Measurements from ENCODE around the gene RETREG2. TPM values are rescaled to one million over a fixed set of nuclear protein-coding genes. Genes with fewer than 3 reads are reported as not detected.

RETREG2 gene
- polyA plus RNA-seq, 1 donor from 2014 or later: 156 TPM

DNA sequence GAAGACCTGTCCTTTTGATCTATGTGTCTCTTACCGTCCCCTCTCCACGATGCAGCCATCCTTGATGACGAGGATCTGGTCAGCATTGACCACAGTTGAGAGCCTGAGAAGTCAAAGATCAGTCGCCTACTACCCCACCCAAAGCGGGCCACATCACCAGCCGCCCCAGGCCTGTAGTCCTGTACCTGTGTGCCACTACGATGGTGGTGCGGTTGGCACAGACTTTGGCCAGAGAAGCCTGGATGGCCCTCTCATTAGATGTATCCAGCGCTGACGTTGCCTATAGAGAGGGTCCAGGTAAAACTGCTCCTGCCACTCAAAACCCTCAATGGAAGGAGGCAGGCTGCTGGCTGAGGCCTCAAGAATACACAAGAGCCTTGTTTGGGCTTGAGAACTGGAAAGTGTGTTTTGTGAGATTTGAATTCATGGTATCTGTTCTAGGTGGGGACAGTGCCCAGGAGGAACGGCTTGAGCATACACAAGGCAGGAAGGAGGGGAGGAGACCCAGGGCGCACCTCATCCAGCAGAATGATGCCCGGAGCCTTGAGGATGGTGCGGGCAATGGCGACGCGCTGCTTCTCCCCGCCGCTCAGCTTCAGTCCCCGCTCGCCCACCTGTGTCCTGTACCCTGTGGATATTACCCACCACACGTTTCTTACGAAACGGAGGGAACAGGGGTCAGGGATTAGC is 32.3 kb downstream of the RETREG2 start:
- Histone ChIP-seq H3K9ac (ENCODE audit: low read length) (no peak overlapping the region), H3K27ac (ENCODE audit: low read length) (no peak overlapping the region), H3K79me2 (replicated peaks; ENCODE audit: insufficient read depth, low read length) (no peaks in the 10 kb centered on the region), H3F3A (ENCODE audit: insufficient read depth, low read length, poor library complexity, severe bottlenecking) (no peaks in the 10 kb centered on the region), H3K27me3 (ENCODE audit: insufficient read depth, low read depth, low read length) (no peaks in the 10 kb centered on the region), H2AFZ (ENCODE audit: low read depth, low read length) (no peak overlapping the region), H3K36me3 (ENCODE audit: insufficient read depth, low read length) (no peaks in the 10 kb centered on the region), H4K20me1 (ENCODE audit: insufficient read depth) (no peaks in the 10 kb centered on the region), H3K4me3 (ENCODE audit: low read length) (no peak overlapping the region), H3K9me3 (ENCODE audit: low read length) (no peaks in the 10 kb centered on the region), H3K4me2 (ENCODE audit: low read length) (no peak overlapping the region), H3K9me2 (ENCODE audit: insufficient read depth, low read length) (no peaks in the 10 kb centered on the region)
- TF ChIP-seq, protein P1, sequence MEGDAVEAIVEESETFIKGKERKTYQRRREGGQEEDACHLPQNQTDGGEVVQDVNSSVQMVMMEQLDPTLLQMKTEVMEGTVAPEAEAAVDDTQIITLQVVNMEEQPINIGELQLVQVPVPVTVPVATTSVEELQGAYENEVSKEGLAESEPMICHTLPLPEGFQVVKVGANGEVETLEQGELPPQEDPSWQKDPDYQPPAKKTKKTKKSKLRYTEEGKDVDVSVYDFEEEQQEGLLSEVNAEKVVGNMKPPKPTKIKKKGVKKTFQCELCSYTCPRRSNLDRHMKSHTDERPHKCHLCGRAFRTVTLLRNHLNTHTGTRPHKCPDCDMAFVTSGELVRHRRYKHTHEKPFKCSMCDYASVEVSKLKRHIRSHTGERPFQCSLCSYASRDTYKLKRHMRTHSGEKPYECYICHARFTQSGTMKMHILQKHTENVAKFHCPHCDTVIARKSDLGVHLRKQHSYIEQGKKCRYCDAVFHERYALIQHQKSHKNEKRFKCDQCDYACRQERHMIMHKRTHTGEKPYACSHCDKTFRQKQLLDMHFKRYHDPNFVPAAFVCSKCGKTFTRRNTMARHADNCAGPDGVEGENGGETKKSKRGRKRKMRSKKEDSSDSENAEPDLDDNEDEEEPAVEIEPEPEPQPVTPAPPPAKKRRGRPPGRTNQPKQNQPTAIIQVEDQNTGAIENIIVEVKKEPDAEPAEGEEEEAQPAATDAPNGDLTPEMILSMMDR (IDR thresholded peaks at IDR 0.05; ENCODE audit: poor library complexity, severe bottlenecking): no peak
- TF ChIP-seq SMC3 (conservative IDR thresholded peaks at IDR 0.05; ENCODE audit: poor library complexity): no peak
- no peak for TF ChIP-seq POLR2AphosphoS5 (IDR thresholded peaks at IDR 0.05)
- no peak for TF ChIP-seq EP300 (conservative IDR thresholded peaks at IDR 0.05; ENCODE audit: poor library complexity, severe bottlenecking)
- no peak for TF ChIP-seq TAF1 (IDR thresholded peaks at IDR 0.05; ENCODE audit: low read depth)
- TF ChIP-seq RAD21 (conservative IDR thresholded peaks at IDR 0.05): no peak
- TF ChIP-seq EZH2 (IDR thresholded peaks at IDR 0.05; ENCODE audit: borderline replicate concordance, insufficient read depth, low read length, poor library complexity, severe bottlenecking): no peak
- TF ChIP-seq MXI1 (conservative IDR thresholded peaks at IDR 0.05; ENCODE audit: poor library complexity, severe bottlenecking): no peak
- TF ChIP-seq, protein P2, sequence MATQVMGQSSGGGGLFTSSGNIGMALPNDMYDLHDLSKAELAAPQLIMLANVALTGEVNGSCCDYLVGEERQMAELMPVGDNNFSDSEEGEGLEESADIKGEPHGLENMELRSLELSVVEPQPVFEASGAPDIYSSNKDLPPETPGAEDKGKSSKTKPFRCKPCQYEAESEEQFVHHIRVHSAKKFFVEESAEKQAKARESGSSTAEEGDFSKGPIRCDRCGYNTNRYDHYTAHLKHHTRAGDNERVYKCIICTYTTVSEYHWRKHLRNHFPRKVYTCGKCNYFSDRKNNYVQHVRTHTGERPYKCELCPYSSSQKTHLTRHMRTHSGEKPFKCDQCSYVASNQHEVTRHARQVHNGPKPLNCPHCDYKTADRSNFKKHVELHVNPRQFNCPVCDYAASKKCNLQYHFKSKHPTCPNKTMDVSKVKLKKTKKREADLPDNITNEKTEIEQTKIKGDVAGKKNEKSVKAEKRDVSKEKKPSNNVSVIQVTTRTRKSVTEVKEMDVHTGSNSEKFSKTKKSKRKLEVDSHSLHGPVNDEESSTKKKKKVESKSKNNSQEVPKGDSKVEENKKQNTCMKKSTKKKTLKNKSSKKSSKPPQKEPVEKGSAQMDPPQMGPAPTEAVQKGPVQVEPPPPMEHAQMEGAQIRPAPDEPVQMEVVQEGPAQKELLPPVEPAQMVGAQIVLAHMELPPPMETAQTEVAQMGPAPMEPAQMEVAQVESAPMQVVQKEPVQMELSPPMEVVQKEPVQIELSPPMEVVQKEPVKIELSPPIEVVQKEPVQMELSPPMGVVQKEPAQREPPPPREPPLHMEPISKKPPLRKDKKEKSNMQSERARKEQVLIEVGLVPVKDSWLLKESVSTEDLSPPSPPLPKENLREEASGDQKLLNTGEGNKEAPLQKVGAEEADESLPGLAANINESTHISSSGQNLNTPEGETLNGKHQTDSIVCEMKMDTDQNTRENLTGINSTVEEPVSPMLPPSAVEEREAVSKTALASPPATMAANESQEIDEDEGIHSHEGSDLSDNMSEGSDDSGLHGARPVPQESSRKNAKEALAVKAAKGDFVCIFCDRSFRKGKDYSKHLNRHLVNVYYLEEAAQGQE (IDR thresholded peaks at IDR 0.05; ENCODE audit: borderline replicate concordance): no peak

DNA sequence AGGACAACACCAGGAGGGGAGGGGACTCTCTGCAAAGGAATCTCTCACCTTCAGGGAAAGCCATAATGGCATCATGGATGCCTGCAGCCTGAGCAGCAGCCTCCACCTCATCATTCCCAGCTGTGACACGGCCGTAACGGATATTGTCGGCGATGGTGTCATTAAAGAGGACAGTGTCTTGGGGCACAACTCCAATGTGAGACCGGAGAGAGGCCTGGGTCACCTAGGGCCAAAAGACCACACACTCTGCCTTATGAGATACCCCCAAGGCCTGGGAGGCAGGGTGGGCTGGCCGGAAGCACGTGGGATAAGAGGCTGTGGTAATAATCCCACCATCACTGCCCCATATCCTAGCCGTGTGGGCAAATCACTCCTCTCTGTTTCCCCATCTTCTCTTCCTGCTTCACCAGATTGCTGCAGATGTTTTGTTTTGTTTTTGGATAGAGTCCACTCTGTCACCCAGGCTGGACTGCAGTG is 32.8 kb downstream of the RETREG2 start:
- no peak overlapping the region for H3K9ac ChIP-seq (ENCODE audit: low read length)
- H3F3A ChIP-seq (ENCODE audit: insufficient read depth, low read length, poor library complexity, severe bottlenecking): no peaks in the 10 kb centered on the region
- no peaks in the 10 kb centered on the region for H3K27me3 ChIP-seq (ENCODE audit: insufficient read depth, low read depth, low read length)
- no peak overlapping the region for H3K27ac ChIP-seq (ENCODE audit: low read length)
- H4K20me1 ChIP-seq (ENCODE audit: insufficient read depth): no peaks in the 10 kb centered on the region
- TF ChIP-seq, protein P1 (IDR thresholded peaks at IDR 0.05; ENCODE audit: poor library complexity, severe bottlenecking): no peak
- TF ChIP-seq EZH2 (IDR thresholded peaks at IDR 0.05; ENCODE audit: borderline replicate concordance, insufficient read depth, low read length, poor library complexity, severe bottlenecking) (no peak), POLR2AphosphoS5 (IDR thresholded peaks at IDR 0.05) (no peak), EP300 (conservative IDR thresholded peaks at IDR 0.05; ENCODE audit: poor library complexity, severe bottlenecking) (no peak), MXI1 (conservative IDR thresholded peaks at IDR 0.05; ENCODE audit: poor library complexity, severe bottlenecking) (no peak), SMC3 (conservative IDR thresholded peaks at IDR 0.05; ENCODE audit: poor library complexity) (no peak), RAD21 (conservative IDR thresholded peaks at IDR 0.05) (no peak), TAF1 (IDR thresholded peaks at IDR 0.05; ENCODE audit: low read depth) (no peak)
- TF ChIP-seq, protein P2 (IDR thresholded peaks at IDR 0.05; ENCODE audit: borderline replicate concordance): no peak
- H3K4me3 ChIP-seq (ENCODE audit: low read length): no peak overlapping the region
- no peak overlapping the region for H2AFZ ChIP-seq (ENCODE audit: low read depth, low read length)
- H3K4me2 ChIP-seq (ENCODE audit: low read length): no peak overlapping the region
- H3K79me2 ChIP-seq (replicated peaks; ENCODE audit: insufficient read depth, low read length): no peaks in the 10 kb centered on the region
- H3K36me3 ChIP-seq (ENCODE audit: insufficient read depth, low read length): no peaks in the 10 kb centered on the region
- H3K9me2 ChIP-seq (ENCODE audit: insufficient read depth, low read length): no peaks in the 10 kb centered on the region
- no peaks in the 10 kb centered on the region for H3K9me3 ChIP-seq (ENCODE audit: low read length)
